ENCODE results near the gene C9orf152.

DNA sequence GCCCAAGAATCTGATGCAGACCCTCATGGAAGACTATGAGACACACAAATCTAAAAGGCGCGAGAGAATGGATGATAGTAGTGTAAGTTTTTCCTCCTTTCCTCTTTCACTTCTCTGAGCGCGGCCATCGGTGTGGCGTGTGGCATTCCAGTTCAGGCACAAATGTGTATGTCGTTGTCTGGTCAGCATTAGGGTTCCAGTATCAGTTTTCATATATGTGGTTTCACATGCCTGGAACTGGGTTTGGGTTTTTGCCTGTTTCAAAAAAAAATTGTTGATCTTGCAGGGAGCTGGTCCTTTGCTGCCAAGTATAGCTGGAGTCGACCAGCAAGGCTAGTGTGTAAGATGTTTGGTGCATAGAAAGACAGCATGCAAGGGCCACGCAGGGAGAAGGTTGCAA lies 51.5 kb downstream of the C9orf152 start:
- TF ChIP-seq GABPA (IDR thresholded peaks at IDR 0.05; ENCODE audit: low read depth) (no peak), EP300 (IDR thresholded peaks at IDR 0.05; ENCODE audit: borderline replicate concordance in 1 of 2, low read depth in 1 of 2, low read length in 1 of 2) (no peak), RAD21 (IDR thresholded peaks at IDR 0.05; ENCODE audit: low read length) (no peak), POLR2AphosphoS5 (IDR thresholded peaks at IDR 0.05; ENCODE audit: low read depth, low read length) (no peak), TEAD4 (IDR thresholded peaks at IDR 0.05; ENCODE audit: borderline replicate concordance, insufficient read depth) (no peak), SMC3 (IDR thresholded peaks at IDR 0.05; ENCODE audit: low read depth, low read length) (no peak), MXI1 (IDR thresholded peaks at IDR 0.05; ENCODE audit: low read depth, low read length) (no peak)
- TF ChIP-seq, protein P1, sequence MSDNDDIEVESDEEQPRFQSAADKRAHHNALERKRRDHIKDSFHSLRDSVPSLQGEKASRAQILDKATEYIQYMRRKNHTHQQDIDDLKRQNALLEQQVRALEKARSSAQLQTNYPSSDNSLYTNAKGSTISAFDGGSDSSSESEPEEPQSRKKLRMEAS (IDR thresholded peaks at IDR 0.05; ENCODE audit: low read depth), result no peak
- TF ChIP-seq, protein P2, sequence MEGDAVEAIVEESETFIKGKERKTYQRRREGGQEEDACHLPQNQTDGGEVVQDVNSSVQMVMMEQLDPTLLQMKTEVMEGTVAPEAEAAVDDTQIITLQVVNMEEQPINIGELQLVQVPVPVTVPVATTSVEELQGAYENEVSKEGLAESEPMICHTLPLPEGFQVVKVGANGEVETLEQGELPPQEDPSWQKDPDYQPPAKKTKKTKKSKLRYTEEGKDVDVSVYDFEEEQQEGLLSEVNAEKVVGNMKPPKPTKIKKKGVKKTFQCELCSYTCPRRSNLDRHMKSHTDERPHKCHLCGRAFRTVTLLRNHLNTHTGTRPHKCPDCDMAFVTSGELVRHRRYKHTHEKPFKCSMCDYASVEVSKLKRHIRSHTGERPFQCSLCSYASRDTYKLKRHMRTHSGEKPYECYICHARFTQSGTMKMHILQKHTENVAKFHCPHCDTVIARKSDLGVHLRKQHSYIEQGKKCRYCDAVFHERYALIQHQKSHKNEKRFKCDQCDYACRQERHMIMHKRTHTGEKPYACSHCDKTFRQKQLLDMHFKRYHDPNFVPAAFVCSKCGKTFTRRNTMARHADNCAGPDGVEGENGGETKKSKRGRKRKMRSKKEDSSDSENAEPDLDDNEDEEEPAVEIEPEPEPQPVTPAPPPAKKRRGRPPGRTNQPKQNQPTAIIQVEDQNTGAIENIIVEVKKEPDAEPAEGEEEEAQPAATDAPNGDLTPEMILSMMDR (IDR thresholded peaks at IDR 0.05), result no peak
